ENCODE measurements around the gene UQCC5. TPM values are rescaled to one million over a fixed set of nuclear protein-coding genes. Genes with fewer than 3 reads are reported as not detected.

Gene UQCC5
- total and polyA plus RNA-seq, 2 donors (not counting 3 experiments of a cell fraction or from before 2014, with no cell fraction given), result 9.9 to 22.6 TPM

- H4K20me1 ChIP-seq (replicated peaks; ENCODE audit: control insufficient read depth, extremely low read depth, insufficient read depth, low read length), result no peaks in the 10 kb centered on the region
- H3K27me3 ChIP-seq (ENCODE audit: control insufficient read depth in 2 of 2, insufficient read depth in 2 of 2, low read length in 2 of 2), result no peaks in the 10 kb centered on the region
- ChIA-PET POLR2A (interaction anchor here (1.0 to 1.4 kb wide), 3 partner anchors 42 to 46 kb away, joined by 3 to 7 read pairs (median 3); partner anchors contain the start of gene UQCC5), CTCF (interaction anchor here (0.8 to 4.9 kb wide), 8 partner anchors 8 to 62 kb away, joined by 3 to 29 read pairs (median 5); partner anchors contain the start of gene UQCC5)
- DNase-seq (ENCODE audit: low read depth, low spot score), result no peak
- TF ChIP-seq POLR2A (IDR thresholded peaks at IDR 0.05; ENCODE audit: low read depth, low read length), result no peak
- no peaks in the 10 kb centered on the region for H3K9me3 ChIP-seq (replicated peaks; ENCODE audit: control insufficient read depth, insufficient read depth, low read length)
- peaks cover 58% of the 10 kb centered on the region for H3K4me1 ChIP-seq (ENCODE audit: control insufficient read depth, extremely low read depth, insufficient read depth, low read length)
- FAIRE-seq, result peak; percentile 35
- intact Hi-C loops (cut with micrococcal nuclease), result no loop called here
- peaks cover 5 to 53% of the 10 kb centered on the region in 2 experiments for H3K36me3 ChIP-seq (ENCODE audit: control insufficient read depth in 2 of 2, extremely low read depth in 1 of 2, insufficient read depth in 2 of 2, low read length in 2 of 2)
- dilution Hi-C loops (cut with MboI; ENCODE audit: extremely low pct_ligation_motif_present, low sequenced_read_pairs), result no loop called here
- H3K4me3 ChIP-seq (replicated peaks in 1 of 3; ENCODE audit: insufficient read depth in 1 of 3, low read depth in 1 of 3, low read length in 3 of 3), result no peak overlapping the region
- H3K79me2 ChIP-seq (ENCODE audit: control insufficient read depth, insufficient read depth, low read length), result peaks cover 1% of the 10 kb centered on the region
- no peak overlapping the region for H3K9ac ChIP-seq (replicated peaks; ENCODE audit: extremely low read depth, insufficient read depth, low read length)
- H3K4me2 ChIP-seq (ENCODE audit: insufficient read depth, low read length), result peak overlapping the region; percentile 47
- peak overlapping the region; percentile 60 for H3K27ac ChIP-seq (ENCODE audit: insufficient read depth, low read depth, low read length)
- no TSS peak for BruUV-seq (replicated peaks)
- H2AFZ ChIP-seq (ENCODE audit: low read depth, low read length), result no peak overlapping the region
- no peaks in the 10 kb centered on the region for H3K9me1 ChIP-seq (replicated peaks; ENCODE audit: control insufficient read depth, extremely low read depth, insufficient read depth, low read length)
Observed at GRCh38 chr3:52490035-52490938, 46.1 kb upstream of the UQCC5 start.

- peaks cover 5 to 49% of the 10 kb centered on the region in 2 experiments for H3K36me3 ChIP-seq (ENCODE audit: control insufficient read depth in 2 of 2, extremely low read depth in 1 of 2, insufficient read depth in 2 of 2, low read length in 2 of 2)
- H3K27ac ChIP-seq (ENCODE audit: insufficient read depth, low read depth, low read length), result peak overlapping the region; percentile 60
- H3K4me1 ChIP-seq (ENCODE audit: control insufficient read depth, extremely low read depth, insufficient read depth, low read length), result peaks cover 64% of the 10 kb centered on the region
- dilution Hi-C loops (cut with MboI; ENCODE audit: extremely low pct_ligation_motif_present, low sequenced_read_pairs) (no loop called here), intact Hi-C loops (cut with micrococcal nuclease) (loop anchor here (1.0 kb wide), 1 partner anchor 35 kb away; no protein-coding TSS in a partner anchor)
- H3K4me3 ChIP-seq (replicated peaks in 1 of 3; ENCODE audit: insufficient read depth in 1 of 3, low read depth in 1 of 3, low read length in 3 of 3), result no peak overlapping the region
- H3K79me2 ChIP-seq (ENCODE audit: control insufficient read depth, insufficient read depth, low read length), result peaks cover 9% of the 10 kb centered on the region
- no peaks in the 10 kb centered on the region for H3K9me3 ChIP-seq (replicated peaks; ENCODE audit: control insufficient read depth, insufficient read depth, low read length)
- ChIA-PET POLR2A (interaction anchor here (1.0 to 1.4 kb wide), 3 partner anchors 41 to 45 kb away, joined by 3 to 7 read pairs (median 3); partner anchors contain the start of gene UQCC5), CTCF (interaction anchor here (0.8 to 4.9 kb wide), 8 partner anchors 9 to 63 kb away, joined by 3 to 29 read pairs (median 5); partner anchors contain the start of gene UQCC5)
- no peaks in the 10 kb centered on the region for H3K9me1 ChIP-seq (replicated peaks; ENCODE audit: control insufficient read depth, extremely low read depth, insufficient read depth, low read length)
- H4K20me1 ChIP-seq (replicated peaks; ENCODE audit: control insufficient read depth, extremely low read depth, insufficient read depth, low read length), result no peaks in the 10 kb centered on the region
- H3K27me3 ChIP-seq (ENCODE audit: control insufficient read depth in 2 of 2, insufficient read depth in 2 of 2, low read length in 2 of 2), result no peaks in the 10 kb centered on the region
- TF ChIP-seq POLR2A (IDR thresholded peaks at IDR 0.05; ENCODE audit: low read depth, low read length) (peak; percentile 21), MYC (IDR thresholded peaks at IDR 0.05; ENCODE audit: low read depth, low read length) (peak; percentile 42), EZH2 (IDR thresholded peaks at IDR 0.05; ENCODE audit: borderline replicate concordance, low read depth, low read length, severe bottlenecking) (no peak), MAX (IDR thresholded peaks at IDR 0.05; ENCODE audit: insufficient read depth, insufficient read length) (peak; percentile 21), GATA2 (IDR thresholded peaks at IDR 0.05; ENCODE audit: insufficient read depth, insufficient read length, low read depth, low read length) (peak; percentile 73), POLR2AphosphoS5 (IDR thresholded peaks at IDR 0.05; ENCODE audit: insufficient read depth, low read depth, low read length) (peak; percentile 95), FOS (IDR thresholded peaks at IDR 0.05; ENCODE audit: borderline replicate concordance, insufficient read depth, low read length) (peak; percentile 93), JUN (IDR thresholded peaks at IDR 0.05; ENCODE audit: borderline replicate concordance, insufficient read depth, insufficient read length, low read depth) (peak; percentile 78), CTCF (IDR thresholded peaks at IDR 0.05; ENCODE audit: extremely low read depth in 1 of 2, insufficient read depth in 1 of 2, low read depth in 1 of 2, low read length in 2 of 2) (no peak)
- H3K4me2 ChIP-seq (ENCODE audit: insufficient read depth, low read length), result peak overlapping the region; percentile 47
- no peak overlapping the region for H3K9ac ChIP-seq (replicated peaks; ENCODE audit: extremely low read depth, insufficient read depth, low read length)
- FAIRE-seq, result peak; percentile 100
- BruUV-seq (replicated peaks), result no TSS peak
- peak; percentile 91 for DNase-seq (ENCODE audit: low read depth, low spot score)
- no peak overlapping the region for H2AFZ ChIP-seq (ENCODE audit: low read depth, low read length)
Observed at GRCh38 chr3:52490939-52491526, 45.4 kb upstream of the UQCC5 start.
